Kidney epithelial cell (primary cell): Measurements from ENCODE around the gene DHRS7C. TPM values are rescaled to one million over a fixed set of nuclear protein-coding genes. Genes with fewer than 3 reads are reported as not detected.
"Not testable (repeated sequence)": the region's sequence is repeated elsewhere in the genome, so short reads cannot be mapped to it uniquely, and the experiment has no call there.

Experiments used
- DNase-seq: peaks from one replicate; pipeline ENCODE4 v3.0.0-alpha.2; 2010; ENCODE audit warnings: low read depth
- H3K27me3 ChIP-seq: 2 replicates; pipeline ENCODE4 v1.6.0; 2011; ENCODE audit warnings: low read length; ENCODE audit not compliant: control insufficient read depth, insufficient read depth
- H3K36me3 ChIP-seq: 2 replicates; pipeline ENCODE4 v1.5.1; 2011; ENCODE audit warnings: low read length; ENCODE audit not compliant: control insufficient read depth, insufficient read depth
- H3K4me3 ChIP-seq: 2 replicates; pipeline ENCODE4 v1.5.1; 2011; ENCODE audit warnings: low read depth, mild to moderate bottlenecking, control low read depth, low read length
- CTCF ChIP-seq: IDR thresholded peaks from 2 replicates; pipeline ENCODE4 v1.5.1; 2011; ENCODE audit warnings: mild to moderate bottlenecking, moderate library complexity, low read length, control low read depth, inconsistent platforms; ENCODE audit not compliant: insufficient read depth, poor library complexity, severe bottlenecking
- total RNA-seq: library from RNA; depleted of rRNA; stranded (reverse); fragments of >200 nt; gene quantifications from 2 replicates; pipeline ENCODE4 v1.2.3, GENCODE V29; 2015

The DHRS7C gene
- total RNA-seq, 1 donor from 2014 or later, result not detected

GRCh38 chr17:9792181-9792840 is 919 bp upstream of the DHRS7C start:
- no peak for DNase-seq
- TF ChIP-seq CTCF, result no peak
- Histone ChIP-seq H3K27me3 (no peaks in the 10 kb centered on the region), H3K36me3 (no peaks in the 10 kb centered on the region), H3K4me3 (no peak overlapping the region)

- Histone ChIP-seq H3K27me3 (no peaks in the 10 kb centered on the region), H3K4me3 (no peak overlapping the region), H3K36me3 (no peaks in the 10 kb centered on the region)
- DNase-seq, result no peak
- TF ChIP-seq CTCF, result no peak
These were observed 1.1 kb downstream of the DHRS7C start for GRCh38 chr17:9790316-9790715.

GRCh38 chr17:9788601-9789000 is 2.8 kb downstream of the DHRS7C start:
- TF ChIP-seq CTCF, result no peak
- H3K4me3 ChIP-seq, result no peak overlapping the region
- H3K27me3 ChIP-seq, result no peaks in the 10 kb centered on the region
- no peak for DNase-seq
- no peaks in the 10 kb centered on the region for H3K36me3 ChIP-seq

- no peak for TF ChIP-seq CTCF
- Histone ChIP-seq H3K27me3 (no peaks in the 10 kb centered on the region), H3K4me3 (no peak overlapping the region), H3K36me3 (no peaks in the 10 kb centered on the region)
- no peak for DNase-seq
These were observed 6.8 kb downstream of the DHRS7C start for GRCh38 chr17:9784544-9784943.

- not testable (repeated sequence) for H3K27me3 ChIP-seq, DNase-seq, H3K4me3 ChIP-seq, H3K36me3 ChIP-seq
These were observed 7.9 kb downstream of the DHRS7C start for GRCh38 chr17:9783465-9783864.

- Histone ChIP-seq H3K27me3 (no peaks in the 10 kb centered on the region), H3K4me3 (no peak overlapping the region), H3K36me3 (no peaks in the 10 kb centered on the region)
- no peak for TF ChIP-seq CTCF
- no peak for DNase-seq
These were observed 8.3 kb downstream of the DHRS7C start for GRCh38 chr17:9783050-9783449.
